ENCODE results near the gene SYNE1.

Gene SYNE1

GRCh38 chr6:152273002-152273401 is 364.2 kb downstream of the SYNE1 start:
- no peak for DNase-seq (ENCODE audit: low spot score)

- no peak for DNase-seq (ENCODE audit: low spot score)
These were observed 364.7 kb downstream of the SYNE1 start for GRCh38 chr6:152272486-152272885.

- no peak for DNase-seq (ENCODE audit: low spot score)
These were observed 365.2 kb downstream of the SYNE1 start for GRCh38 chr6:152271776-152272464.

GRCh38 chr6:152270301-152270925 is 366.7 kb downstream of the SYNE1 start:
- no peak for DNase-seq (ENCODE audit: low spot score)

GRCh38 chr6:152268846-152269442 is 368.2 kb downstream of the SYNE1 start:
- no peak for DNase-seq (ENCODE audit: low spot score)

- DNase-seq (ENCODE audit: low spot score) = no peak
These were observed 369.0 kb downstream of the SYNE1 start for GRCh38 chr6:152267967-152268845.

GRCh38 chr6:152265651-152266050 is 371.5 kb downstream of the SYNE1 start:
- DNase-seq (ENCODE audit: low spot score) = no peak

- no peak for DNase-seq (ENCODE audit: low spot score)
These were observed 373.6 kb downstream of the SYNE1 start for GRCh38 chr6:152263582-152263981.

- DNase-seq (ENCODE audit: low spot score) = no peak
These were observed 376.0 kb downstream of the SYNE1 start for GRCh38 chr6:152261179-152261578.

- no peak for DNase-seq (ENCODE audit: low spot score)
These were observed 377.9 kb downstream of the SYNE1 start for GRCh38 chr6:152259234-152259633.

GRCh38 chr6:152257581-152257980 is 379.6 kb downstream of the SYNE1 start:
- no peak for DNase-seq (ENCODE audit: low spot score)

- DNase-seq (ENCODE audit: low spot score) = no peak
These were observed 387.0 kb downstream of the SYNE1 start for GRCh38 chr6:152250127-152250526.

- DNase-seq (ENCODE audit: low spot score) = no peak
These were observed 388.2 kb downstream of the SYNE1 start for GRCh38 chr6:152248980-152249379.

- no peak for DNase-seq (ENCODE audit: low spot score)
These were observed 390.4 kb downstream of the SYNE1 start for GRCh38 chr6:152246554-152247337.

GRCh38 chr6:152244998-152245630 is 392.0 kb downstream of the SYNE1 start:
- no peak for DNase-seq (ENCODE audit: low spot score)

- DNase-seq (ENCODE audit: low spot score) = no peak
These were observed 396.0 kb downstream of the SYNE1 start for GRCh38 chr6:152241013-152241766.

GRCh38 chr6:152240436-152240835 is 396.7 kb downstream of the SYNE1 start:
- DNase-seq (ENCODE audit: low spot score) = no peak

GRCh38 chr6:152236370-152237097 is 400.6 kb downstream of the SYNE1 start:
- no peak for DNase-seq (ENCODE audit: low spot score)

GRCh38 chr6:152233547-152234320 is 403.4 kb downstream of the SYNE1 start:
- DNase-seq (ENCODE audit: low spot score) = no peak

Measured in HuH-7.5 (cell line).